SK-N-SH treated with all-trans-retinoic acid at 6 μM for 48 hours (cell line): ENCODE data around the gene COL6A6.
A peak's percentile ranks its signal among the peaks of the same experiment; 100 is the strongest.

ENCODE experiments used
- BACH2 ChIP-seq: fragments of 250-450 bp; sonication (Bioruptor Pico); IDR thresholded peaks from 2 replicates; pipeline ENCODE4 v1.9.0; 2021; ENCODE audit warnings: mild to moderate bottlenecking, borderline replicate concordance
- ESRRG ChIP-seq: fragments of 250-450 bp; sonication (Bioruptor Pico); IDR thresholded peaks from 2 replicates; pipeline ENCODE4 v1.6.1; 2021; ENCODE audit warnings: mild to moderate bottlenecking
- ISL1 ChIP-seq: fragments of 250-450 bp; sonication (Bioruptor Pico); IDR thresholded peaks from 2 replicates; pipeline ENCODE4 v2.1.2; 2022; ENCODE audit warnings: mild to moderate bottlenecking, moderate library complexity
- OSR1 ChIP-seq: fragments of 250-450 bp; sonication (Bioruptor Pico); IDR thresholded peaks from 2 replicates; pipeline ENCODE4 v1.8.0; 2022; ENCODE audit warnings: moderate library complexity, mild to moderate bottlenecking, inconsistent platforms
- RARB ChIP-seq: fragments of 250-450 bp; sonication (Bioruptor Pico); IDR thresholded peaks from 2 replicates; pipeline ENCODE4 v1.8.0; 2021; ENCODE audit warnings: mild to moderate bottlenecking, moderate library complexity
- TCF4 ChIP-seq: fragments of 250-450 bp; sonication (Bioruptor Pico); IDR thresholded peaks from 2 replicates; pipeline ENCODE4 v1.8.0; 2021; ENCODE audit warnings: mild to moderate bottlenecking, moderate library complexity, borderline replicate concordance
- TOX ChIP-seq: fragments of 250-450 bp; sonication (Bioruptor Pico); IDR thresholded peaks from 2 replicates; pipeline ENCODE4 v1.8.0; 2021; ENCODE audit warnings: mild to moderate bottlenecking, moderate library complexity, borderline replicate concordance
- ZFP3 ChIP-seq: fragments of 250-450 bp; sonication (Bioruptor Pico); IDR thresholded peaks from 2 replicates; pipeline ENCODE4 v1.5.0; 2020; ENCODE audit warnings: mild to moderate bottlenecking, moderate library complexity
- ZNF565 ChIP-seq: fragments of 450-650 bp; formaldehyde crosslinking; conservative IDR thresholded peaks from 2 replicates; pipeline ENCODE4 v1.5.0; 2020; ENCODE audit warnings: low read depth, mild to moderate bottlenecking, moderate library complexity
- TF ChIP-seq, protein P1 (sequence below): fragments of 250-450 bp; sonication (Bioruptor Pico); IDR thresholded peaks from 2 replicates; pipeline ENCODE4 v1.8.0; 2020; ENCODE audit warnings: mild to moderate bottlenecking, moderate library complexity, borderline replicate concordance

DNA sequence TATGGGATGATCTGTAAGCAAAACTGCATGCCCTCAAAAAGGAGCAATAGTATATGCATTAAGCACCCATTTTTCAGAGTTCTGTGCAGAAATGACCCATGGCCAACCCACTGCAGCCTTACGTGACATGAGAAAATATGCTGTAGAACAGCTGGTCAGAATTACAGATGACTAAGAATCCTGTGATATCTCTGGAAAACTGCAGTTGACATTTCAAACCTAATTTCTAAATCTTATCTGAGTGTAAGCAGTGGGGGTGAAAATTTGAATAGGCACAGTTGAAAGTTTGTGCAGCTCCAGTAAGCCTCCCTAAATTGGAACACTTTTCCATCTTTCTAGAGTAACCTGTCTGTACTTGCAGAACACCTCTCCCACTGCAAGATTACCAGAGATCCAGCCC is 28.7 kb upstream of the COL6A6 start:
- TF ChIP-seq, protein P1, sequence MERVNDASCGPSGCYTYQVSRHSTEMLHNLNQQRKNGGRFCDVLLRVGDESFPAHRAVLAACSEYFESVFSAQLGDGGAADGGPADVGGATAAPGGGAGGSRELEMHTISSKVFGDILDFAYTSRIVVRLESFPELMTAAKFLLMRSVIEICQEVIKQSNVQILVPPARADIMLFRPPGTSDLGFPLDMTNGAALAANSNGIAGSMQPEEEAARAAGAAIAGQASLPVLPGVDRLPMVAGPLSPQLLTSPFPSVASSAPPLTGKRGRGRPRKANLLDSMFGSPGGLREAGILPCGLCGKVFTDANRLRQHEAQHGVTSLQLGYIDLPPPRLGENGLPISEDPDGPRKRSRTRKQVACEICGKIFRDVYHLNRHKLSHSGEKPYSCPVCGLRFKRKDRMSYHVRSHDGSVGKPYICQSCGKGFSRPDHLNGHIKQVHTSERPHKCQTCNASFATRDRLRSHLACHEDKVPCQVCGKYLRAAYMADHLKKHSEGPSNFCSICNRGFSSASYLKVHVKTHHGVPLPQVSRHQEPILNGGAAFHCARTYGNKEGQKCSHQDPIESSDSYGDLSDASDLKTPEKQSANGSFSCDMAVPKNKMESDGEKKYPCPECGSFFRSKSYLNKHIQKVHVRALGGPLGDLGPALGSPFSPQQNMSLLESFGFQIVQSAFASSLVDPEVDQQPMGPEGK (CRISPR knock-in tag) = no peak
- TF ChIP-seq BACH2 = no peak
- TF ChIP-seq ISL1 (CRISPR knock-in tag) = peak; percentile 52; the same call in 1 of the 2 replicates
- no peak for TF ChIP-seq RARB (CRISPR knock-in tag)
- no peak for TF ChIP-seq OSR1
- no peak for TF ChIP-seq ESRRG (CRISPR knock-in tag)
- no peak for TF ChIP-seq TOX (CRISPR knock-in tag)
- no peak for TF ChIP-seq ZFP3 (CRISPR knock-in tag)
- peak; percentile 92 for TF ChIP-seq TCF4 (CRISPR knock-in tag)
- TF ChIP-seq ZNF565 (CRISPR knock-in tag) = no peak
